Esophagus squamous epithelium (tissue), 4 donors: ENCODE data around the gene KCTD2.
A peak's percentile ranks its signal among the peaks of the same experiment; 100 is the strongest.

Experiments used
- CTCF ChIP-seq, 6 experiments: fragments of 450-650 bp in 4 of 6; fragments of 200-600 bp in 2 of 6; sonication (generic) in 2 of 6; IDR thresholded peaks; one replicate each; pipeline ENCODE4 v1.5.1; 2016 to 2019; ENCODE audit warnings: antibody characterized with exemption in 6 of 6, mild to moderate bottlenecking in 4 of 6, moderate library complexity in 4 of 6
- POLR2A ChIP-seq, 4 donors: fragments of 450-650 bp; IDR thresholded peaks; one replicate each; pipeline ENCODE4 v1.6.1; 2017; ENCODE audit warnings: antibody characterized with exemption in 4 of 4, mild to moderate bottlenecking in 4 of 4, moderate library complexity in 3 of 4

GRCh38 chr17:75087558-75088453, 40.8 kb downstream of the KCTD2 start, which contains the start of gene SLC16A5:
- TF ChIP-seq CTCF (IDR thresholded peaks at IDR 0.05) (no peak), POLR2A (IDR thresholded peaks at IDR 0.05) (peak in 2 of 4 donors; percentile 35 to 80)
